A549 (cell line): ENCODE results near the gene SPEN. TPM values are rescaled to one million over a fixed set of nuclear protein-coding genes. Genes with fewer than 3 reads are reported as not detected.

Experiments
- ATAC-seq, 2 experiments: fragments of 200-7000 bp in 1 of 2; fragments of >200 bp in 1 of 2; cut with Nextera tagmentation in 1 of 2; cut with Tn5 transposase in 1 of 2; 3 replicates each; pipeline versions ENCODE4 v1.8.0 to v1.9.1; 2018 to 2020; ENCODE audit warnings: mild to moderate bottlenecking in 1 of 2, moderate library complexity in 1 of 2
- CTCF ChIA-PET: fragments of 300-600 bp; sonication (Branson Sonifier 250); formaldehyde crosslinking; extraction: SDS; loops from one replicate; lab custom pipeline; 2021; ENCODE audit warnings: antibody characterized with exemption, inconsistent platforms; lab: Yijun Ruan, JAX
- POLR2A ChIA-PET: fragments of 350-600 bp; formaldehyde crosslinking; extraction: SDS; loops from one replicate; lab custom pipeline; 2021; ENCODE audit warnings: antibody characterized with exemption, inconsistent platforms; lab: Yijun Ruan, JAX
- DNase-seq, 2 experiments: peaks; one replicate each; pipeline versions ENCODE4 v3.0.0 to v3.0.0-alpha.2; 2011 to 2016; ENCODE audit warnings: low read depth in 1 of 2, low spot score in 1 of 2
- FAIRE-seq: peaks from 2 replicates; lab custom pipeline; 2011; peaks lifted over from hg19 to GRCh38; lab: Jason Lieb, UNC
- H3K27ac ChIP-seq, 2 experiments: fragments of >200 bp; sonication (Bioruptor Twin); formaldehyde crosslinking; 3 replicates each; pipeline ENCODE4 v1.5.1; 2016 to 2017
- H3K4me1 ChIP-seq: fragments of >200 bp; sonication (Bioruptor Twin); formaldehyde crosslinking; 3 replicates; pipeline ENCODE4 v1.6.1; 2016
- H3K4me2 ChIP-seq: fragments of >200 bp; sonication (Bioruptor Twin); formaldehyde crosslinking; 3 replicates; pipeline ENCODE4 v1.6.1; 2016
- H3K4me3 ChIP-seq: fragments of >200 bp; sonication (Bioruptor Twin); formaldehyde crosslinking; 3 replicates; pipeline ENCODE4 v1.5.1; 2016
- H3K9me3 ChIP-seq: fragments of >200 bp; sonication (Bioruptor Twin); formaldehyde crosslinking; 3 replicates; pipeline ENCODE4 v1.6.1; 2016
- ATOH8 ChIP-seq: fragments of 250-450 bp; sonication (Bioruptor Pico); IDR thresholded peaks from 2 replicates; pipeline ENCODE4 v1.5.0; 2020; ENCODE audit warnings: low read depth, mild to moderate bottlenecking, moderate library complexity
- CBX8 ChIP-seq: fragments of 200-600 bp; sonication (generic); IDR thresholded peaks from 2 replicates; pipeline ENCODE4 v1.6.1; 2016
- CHD2 ChIP-seq: fragments of 150-350 bp; IDR thresholded peaks from 2 replicates; pipeline ENCODE4 v1.6.1; 2014; ENCODE audit warnings: low read length; ENCODE audit not compliant: partially characterized antibody
- CHD4 ChIP-seq: fragments of 200-600 bp; sonication (generic); IDR thresholded peaks from 2 replicates; pipeline ENCODE4 v1.6.1; 2016; ENCODE audit warnings: antibody characterized with exemption, mild to moderate bottlenecking, borderline replicate concordance
- E2F6 ChIP-seq: IDR thresholded peaks from 2 replicates; pipeline ENCODE4 v1.6.1; 2012; ENCODE audit warnings: low read depth, borderline replicate concordance
- EHF ChIP-seq: fragments of 250-450 bp; sonication (Bioruptor Pico); IDR thresholded peaks from 2 replicates; pipeline ENCODE4 v1.5.0; 2020; ENCODE audit warnings: mild to moderate bottlenecking
- FOSL2 ChIP-seq, 2 experiments: fragments of 450-650 bp in 1 of 2; fragments of >200 bp in 1 of 2; sonication (Bioruptor Twin) in 1 of 2; formaldehyde crosslinking; IDR thresholded peaks; 2 replicates each; pipeline versions ENCODE4 v1.5.0 to v1.6.1; 2016 to 2020; ENCODE audit warnings: mild to moderate bottlenecking in 1 of 2, moderate library complexity in 1 of 2
- GATA3 ChIP-seq: IDR thresholded peaks from 2 replicates; pipeline ENCODE4 v1.6.1; 2012; ENCODE audit warnings: borderline replicate concordance
- HES2 ChIP-seq: fragments of >200 bp; sonication (Bioruptor Twin); formaldehyde crosslinking; IDR thresholded peaks from 2 replicates; pipeline ENCODE4 v1.6.1; 2016
- HEYL ChIP-seq: fragments of 250-450 bp; sonication (Bioruptor Pico); IDR thresholded peaks from 2 replicates; pipeline ENCODE4 v1.8.0; 2021; ENCODE audit warnings: mild to moderate bottlenecking, moderate library complexity
- HMGXB4 ChIP-seq: fragments of 250-450 bp; sonication (Bioruptor Pico); IDR thresholded peaks from 2 replicates; pipeline ENCODE4 v1.5.0; 2021; ENCODE audit warnings: mild to moderate bottlenecking, moderate library complexity, borderline replicate concordance
- HOXA7 ChIP-seq: fragments of 250-450 bp; sonication (Bioruptor Pico); IDR thresholded peaks from 2 replicates; pipeline ENCODE4 v1.5.0; 2020; ENCODE audit warnings: mild to moderate bottlenecking, moderate library complexity
- JUN ChIP-seq, 2 experiments: fragments of >200 bp; sonication (Bioruptor Twin); formaldehyde crosslinking; IDR thresholded peaks; 2 replicates in 1 of 2; 3 replicates in 1 of 2; pipeline ENCODE4 v1.6.1; 2016 to 2017
- JUNB ChIP-seq: fragments of >200 bp; sonication (Bioruptor Twin); formaldehyde crosslinking; IDR thresholded peaks from 2 replicates; pipeline ENCODE4 v1.6.1; 2016
- KDM5A ChIP-seq: fragments of 200-600 bp; sonication (generic); IDR thresholded peaks from 2 replicates; pipeline ENCODE4 v1.6.1; 2016; ENCODE audit warnings: antibody characterized with exemption, mild to moderate bottlenecking
- MAZ ChIP-seq: fragments of 150-350 bp; IDR thresholded peaks from 2 replicates; pipeline ENCODE4 v1.6.1; 2014; ENCODE audit warnings: antibody characterized with exemption, low read depth, low read length, borderline replicate concordance
- MYC ChIP-seq: IDR thresholded peaks from 2 replicates; pipeline ENCODE4 v1.6.1; 2012; ENCODE audit warnings: mild to moderate bottlenecking, inconsistent platforms, low read length, improper control_type of control experiment, borderline replicate concordance
- NR3C1 ChIP-seq: fragments of >200 bp; sonication (Bioruptor Twin); formaldehyde crosslinking; IDR thresholded peaks from 3 replicates; pipeline ENCODE4 v1.6.1; 2017
- POLR2A ChIP-seq: IDR thresholded peaks from 2 replicates; pipeline ENCODE4 v1.6.1; 2012; ENCODE audit warnings: mild to moderate bottlenecking, low read length
- POLR2AphosphoS2 ChIP-seq: conservative IDR thresholded peaks from 2 replicates; pipeline ENCODE4 v1.6.1; 2012; ENCODE audit warnings: low read length, improper control_type of control experiment, inconsistent platforms
- RAD21 ChIP-seq, 2 experiments: fragments of >200 bp in 1 of 2; sonication (Bioruptor Twin) in 1 of 2; formaldehyde crosslinking in 1 of 2; IDR thresholded peaks in 1 of 2; conservative IDR thresholded peaks in 1 of 2; 2 replicates in 1 of 2; 3 replicates in 1 of 2; pipeline ENCODE4 v1.6.1; 2012 to 2018; ENCODE audit warnings: inconsistent platforms in 1 of 2
- RCOR1 ChIP-seq: fragments of 150-350 bp; IDR thresholded peaks from 2 replicates; pipeline ENCODE4 v1.6.1; 2014; ENCODE audit warnings: antibody characterized with exemption, low read length, low read depth
- REST ChIP-seq: fragments of 200-600 bp; sonication (generic); IDR thresholded peaks from 2 replicates; pipeline ENCODE4 v1.6.1; 2016; ENCODE audit warnings: antibody characterized with exemption, mild to moderate bottlenecking, moderate library complexity
- RNF2 ChIP-seq: fragments of 200-600 bp; sonication (generic); IDR thresholded peaks from 2 replicates; pipeline ENCODE4 v1.6.1; 2016; ENCODE audit warnings: low read depth, mild to moderate bottlenecking, antibody characterized with exemption, moderate library complexity, borderline replicate concordance
- SMC3 ChIP-seq: fragments of >200 bp; sonication (Bioruptor Twin); formaldehyde crosslinking; IDR thresholded peaks from 3 replicates; pipeline ENCODE4 v1.6.1; 2018; ENCODE audit warnings: inconsistent platforms
- SREBF2 ChIP-seq: fragments of 450-650 bp; IDR thresholded peaks from 2 replicates; pipeline ENCODE4 v1.6.1; 2014; ENCODE audit warnings: mild to moderate bottlenecking, moderate library complexity
- TFCP2L1 ChIP-seq: fragments of 250-450 bp; sonication (Bioruptor Pico); IDR thresholded peaks from 2 replicates; pipeline ENCODE4 v1.5.0; 2021; ENCODE audit warnings: mild to moderate bottlenecking
- TP53 ChIP-seq: fragments of 250-450 bp; sonication (Bioruptor Pico); IDR thresholded peaks from 2 replicates; pipeline ENCODE4 v1.5.0; 2021; ENCODE audit warnings: mild to moderate bottlenecking, moderate library complexity
- ZC3H11A ChIP-seq: fragments of 450-650 bp; IDR thresholded peaks from 2 replicates; pipeline ENCODE4 v1.6.1; 2014; ENCODE audit warnings: antibody characterized with exemption, mild to moderate bottlenecking
- ZFP36 ChIP-seq: fragments of 450-650 bp; IDR thresholded peaks from 2 replicates; pipeline ENCODE4 v1.6.1; 2014; ENCODE audit warnings: borderline replicate concordance; ENCODE audit not compliant: partially characterized antibody
- ZNF302 ChIP-seq: fragments of 250-450 bp; sonication (Bioruptor Pico); IDR thresholded peaks from 2 replicates; pipeline ENCODE4 v1.9.0; 2021; ENCODE audit warnings: inconsistent platforms, mild to moderate bottlenecking, moderate library complexity
- WGBS: methylation state at CpG from one replicate; pipeline ENCODE4 v1.1.6; 2017; ENCODE audit errors: missing lambda C conversion rate; 5-methylcytosine and 5-hydroxymethylcytosine counted together
- polyA plus RNA-seq, 4 experiments: library from polyadenylated mRNA; depleted of rRNA in 3 of 4; stranded (reverse); fragments of >200 nt; fragmentation: RNase III in 1 of 4; extraction: RNeasy Plus Mini Kit Qiagen cat#74134 plus additional on column Dnase treatment in 1 of 4; gene quantifications; 2 replicates in 3 of 4; 3 replicates in 1 of 4; pipeline ENCODE4 v1.2.3, GENCODE V29; 2011 to 2017

SPEN gene
- polyA plus RNA-seq, 2 of the 4 experiments (the other 2 are of a cell fraction) = 7.0 to 15.5 TPM

- TF ChIP-seq POLR2AphosphoS2 (no peak), REST (no peak), ATOH8 (CRISPR knock-in tag) (no peak), HMGXB4 (CRISPR knock-in tag) (no peak), EHF (CRISPR knock-in tag) (no peak), CHD4 (no peak), JUN (IDR thresholded peaks at IDR 0.05) (peak in 1 of 2 experiments; percentile 40; a peak in 1 of 5 replicates), RCOR1 (no peak), MYC (no peak), E2F6 (no peak), HES2 (no peak), MAZ (no peak), HOXA7 (CRISPR knock-in tag) (no peak), GATA3 (peak; percentile 29; the same call in 1 of the 2 replicates), ZFP36 (no peak), CBX8 (no peak), TP53 (CRISPR knock-in tag) (no peak), HEYL (CRISPR knock-in tag) (no peak), ZC3H11A (no peak), SMC3 (no peak), NR3C1 (no peak), FOSL2 (IDR thresholded peaks at IDR 0.05) (no peak), FOSL2 (CRISPR knock-in tag; IDR thresholded peaks at IDR 0.05) (peak; percentile 78), TFCP2L1 (no peak), KDM5A (no peak), RAD21 (conservative IDR thresholded peaks at IDR 0.05 in 1 of 2, IDR thresholded peaks at IDR 0.05 in 1 of 2) (0 out of 5 replicates have a peak, but pooled peaks of 1 of the 2 experiments have one; percentile 15), RNF2 (no peak), ZNF302 (CRISPR knock-in tag) (no peak), JUNB (no peak), POLR2A (no peak), SREBF2 (no peak), CHD2 (no peak)
- CTCF ChIA-PET = interaction anchor here (1.1 to 1.4 kb wide), 3 partner anchors 17 to 101 kb away, joined by 3 to 4 read pairs (median 3); no protein-coding TSS in a partner anchor
- under 1% methylated on average over 36 of the region's 44 CpGs for WGBS
- Histone ChIP-seq H3K27ac (peak overlapping the region; percentile 98 to 100), H3K4me1 (peaks cover 35% of the 10 kb centered on the region), H3K4me2 (peak overlapping the region; percentile 96), H3K9me3 (no peaks in the 10 kb centered on the region), H3K4me3 (peak overlapping the region; percentile 99)
- DNase-seq = peak; percentile 16 to 86
- POLR2A ChIA-PET = interaction anchor here (0.7 to 4.4 kb wide), 7 partner anchors 12 to 88 kb away, joined by 3 to 30 read pairs (median 4); no protein-coding TSS in a partner anchor
- peak; percentile 60 to 76 for ATAC-seq
- FAIRE-seq = no peak
Observed at GRCh38 chr1:15848929-15849774, 1.6 kb downstream of the SPEN start.
